BJ (cell line): ENCODE data around the gene IL17RE. TPM values are rescaled to one million over a fixed set of nuclear protein-coding genes. Genes with fewer than 3 reads are reported as not detected.
"Not testable (repeated sequence)": the region's sequence is repeated elsewhere in the genome, so short reads cannot be mapped to it uniquely, and the experiment has no call there.

Source experiments
- CTCF ChIA-PET: fragments of 350-600 bp; formaldehyde crosslinking; extraction: SDS; loops from one replicate; lab custom pipeline; 2021; ENCODE audit warnings: antibody characterized with exemption, inconsistent platforms; lab: Yijun Ruan, JAX
- POLR2A ChIA-PET: fragments of 300-600 bp; sonication (Branson Sonifier 250); formaldehyde crosslinking; extraction: SDS; loops from one replicate; lab custom pipeline; 2021; ENCODE audit warnings: antibody characterized with exemption; lab: Charles Lee
- DNase-seq: peaks from one replicate; pipeline ENCODE4 v3.0.0-alpha.2; 2011; ENCODE audit warnings: low read depth
- H3K27me3 ChIP-seq: 2 replicates; pipeline ENCODE4 v1.6.0; 2011; ENCODE audit warnings: low read length; ENCODE audit not compliant: control insufficient read depth, insufficient read depth
- H3K36me3 ChIP-seq: 2 replicates; pipeline ENCODE4 v1.5.1; 2011; ENCODE audit warnings: low read length; ENCODE audit not compliant: control insufficient read depth, insufficient read depth
- H3K4me3 ChIP-seq: 2 replicates; pipeline ENCODE4 v1.5.1; 2011; ENCODE audit warnings: low read depth, mild to moderate bottlenecking, control low read depth, low read length
- polyA plus RNA-seq: library from polyadenylated mRNA; depleted of rRNA; stranded (reverse); fragments of >200 nt; gene quantifications from 2 replicates; pipeline ENCODE4 v1.2.3, GENCODE V29; 2011
- TF ChIP-seq, protein P1 (sequence below): IDR thresholded peaks from 2 replicates; pipeline ENCODE4 v1.5.1; 2011; ENCODE audit warnings: low read depth, mild to moderate bottlenecking, control low read depth, inconsistent platforms, low read length, moderate library complexity; ENCODE audit not compliant: insufficient read depth

IL17RE gene
- polyA plus RNA-seq, 1 experiment: 4.0 TPM

DNA sequence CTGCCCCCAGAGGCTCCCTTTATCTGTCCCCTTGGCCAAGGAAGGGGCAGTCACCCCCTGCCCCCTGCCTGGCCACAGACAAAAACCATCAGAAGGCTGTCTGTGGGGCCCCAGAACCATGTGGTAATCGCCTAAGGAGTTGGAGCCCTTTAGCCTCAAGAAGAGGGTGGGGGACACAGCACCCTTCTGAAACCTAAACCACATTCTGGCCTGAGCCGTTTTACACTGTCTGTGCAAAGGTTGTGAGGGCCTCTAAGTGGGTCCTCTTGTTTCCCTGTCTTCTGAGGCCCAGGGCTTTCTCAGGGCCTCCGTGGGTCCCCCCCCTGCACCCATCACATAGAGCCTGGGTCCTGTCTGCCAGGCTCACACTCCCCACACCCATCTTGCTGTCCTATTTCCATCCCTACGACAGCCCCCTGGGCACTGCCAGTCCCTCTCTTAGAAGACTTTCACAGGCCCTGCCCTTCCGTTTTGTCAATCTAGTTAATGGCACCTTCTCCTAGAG lies 41.0 kb upstream of the IL17RE start:
- POLR2A ChIA-PET: no interaction called here

DNA sequence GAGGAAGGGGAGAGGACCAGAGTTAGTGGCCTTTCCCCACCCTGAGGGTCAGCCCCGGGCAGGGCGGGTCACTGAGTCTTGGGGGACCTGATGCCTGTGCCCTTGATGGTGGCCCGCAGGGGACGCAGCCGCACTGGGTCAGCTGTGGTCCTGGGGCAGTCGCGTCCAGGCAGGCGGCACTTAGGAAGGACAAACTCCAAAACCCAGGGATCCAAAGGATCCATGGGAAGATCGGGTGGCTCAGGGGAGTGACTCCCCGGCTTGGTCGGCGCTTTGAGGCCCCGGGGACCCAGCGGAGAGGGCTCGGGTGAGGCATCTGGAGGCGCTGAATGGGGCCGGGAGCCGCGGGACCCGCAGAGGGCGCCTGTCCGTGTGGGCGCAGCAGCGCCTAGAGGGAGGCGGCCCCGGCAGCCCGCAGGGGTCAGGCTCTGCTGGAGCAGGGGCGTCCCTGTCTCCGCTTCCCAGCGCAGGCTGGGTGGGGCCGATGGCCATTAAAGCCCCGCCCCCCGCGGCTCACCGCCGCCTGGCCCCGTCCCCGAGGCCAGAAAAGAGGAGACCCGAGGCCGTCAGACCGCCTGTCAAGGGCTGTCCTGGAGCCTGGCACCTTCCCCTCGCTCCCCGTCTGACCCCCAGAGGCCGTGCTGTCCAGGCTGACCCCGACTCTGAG lies 40.1 kb upstream of the IL17RE start:
- no peak for DNase-seq

More for the DNA sequence above, 41.0 kb upstream of the IL17RE start:
- CTCF ChIA-PET: interaction anchor here (1.3 kb wide), 1 partner anchor 32 kb away, joined by 4 read pairs; no protein-coding TSS in a partner anchor
- no peak overlapping the region for H3K4me3 ChIP-seq
- H3K36me3 ChIP-seq: no peaks in the 10 kb centered on the region
- H3K27me3 ChIP-seq: no peaks in the 10 kb centered on the region
- DNase-seq: no peak
- TF ChIP-seq, protein P1, sequence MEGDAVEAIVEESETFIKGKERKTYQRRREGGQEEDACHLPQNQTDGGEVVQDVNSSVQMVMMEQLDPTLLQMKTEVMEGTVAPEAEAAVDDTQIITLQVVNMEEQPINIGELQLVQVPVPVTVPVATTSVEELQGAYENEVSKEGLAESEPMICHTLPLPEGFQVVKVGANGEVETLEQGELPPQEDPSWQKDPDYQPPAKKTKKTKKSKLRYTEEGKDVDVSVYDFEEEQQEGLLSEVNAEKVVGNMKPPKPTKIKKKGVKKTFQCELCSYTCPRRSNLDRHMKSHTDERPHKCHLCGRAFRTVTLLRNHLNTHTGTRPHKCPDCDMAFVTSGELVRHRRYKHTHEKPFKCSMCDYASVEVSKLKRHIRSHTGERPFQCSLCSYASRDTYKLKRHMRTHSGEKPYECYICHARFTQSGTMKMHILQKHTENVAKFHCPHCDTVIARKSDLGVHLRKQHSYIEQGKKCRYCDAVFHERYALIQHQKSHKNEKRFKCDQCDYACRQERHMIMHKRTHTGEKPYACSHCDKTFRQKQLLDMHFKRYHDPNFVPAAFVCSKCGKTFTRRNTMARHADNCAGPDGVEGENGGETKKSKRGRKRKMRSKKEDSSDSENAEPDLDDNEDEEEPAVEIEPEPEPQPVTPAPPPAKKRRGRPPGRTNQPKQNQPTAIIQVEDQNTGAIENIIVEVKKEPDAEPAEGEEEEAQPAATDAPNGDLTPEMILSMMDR: no peak

DNA sequence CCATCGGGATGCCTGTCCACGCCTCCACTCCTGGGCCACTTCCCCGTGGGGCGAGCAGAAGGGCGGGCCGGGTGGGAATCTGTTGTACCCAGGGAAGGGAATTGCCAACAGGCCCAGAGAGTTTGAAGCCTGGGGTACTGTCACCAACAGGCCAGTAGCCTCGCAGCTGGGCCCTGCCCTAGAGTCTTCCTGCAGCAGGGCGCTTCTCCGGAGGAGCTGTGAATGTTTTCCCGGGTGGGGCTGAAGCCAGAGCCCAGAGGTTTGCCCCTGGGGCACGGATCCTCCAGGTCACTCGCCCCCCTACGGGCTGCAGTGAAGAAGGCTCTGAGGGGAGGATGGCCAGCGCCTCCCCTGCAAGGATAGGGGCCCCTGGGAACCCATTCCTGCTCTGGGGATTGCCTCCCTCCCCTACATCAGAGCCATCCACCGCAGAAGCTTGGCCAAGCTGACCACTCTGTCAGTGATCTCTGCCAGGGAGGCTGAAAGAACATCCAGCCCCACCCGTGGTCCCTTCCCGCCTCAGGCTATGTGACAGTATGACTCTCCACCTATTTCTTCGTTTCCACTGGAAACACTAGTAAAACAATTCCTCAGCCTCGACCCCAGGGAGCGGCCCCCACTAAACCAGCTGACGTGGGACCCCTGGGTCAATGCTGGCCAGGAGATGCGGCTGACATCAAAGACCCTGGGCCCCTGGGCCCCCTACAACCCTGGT lies 39.4 kb upstream of the IL17RE start:
- DNase-seq: no peak
- Histone ChIP-seq H3K4me3 (peak overlapping the region; percentile 14), H3K36me3 (no peaks in the 10 kb centered on the region), H3K27me3 (no peaks in the 10 kb centered on the region)
- TF ChIP-seq, protein P1: no peak
- CTCF ChIA-PET: interaction anchor here (2.2 to 2.7 kb wide), 2 partner anchors 53 to 70 kb away, joined by 8 read pairs; partner anchors contain the start of genes CRELD1 and IL17RC
- POLR2A ChIA-PET: no interaction called here

More for the DNA sequence above, 40.1 kb upstream of the IL17RE start:
- no peaks in the 10 kb centered on the region for H3K27me3 ChIP-seq
- no peaks in the 10 kb centered on the region for H3K36me3 ChIP-seq
- TF ChIP-seq, protein P1: peak; percentile 44
- POLR2A ChIA-PET: no interaction called here
- peak overlapping the region; percentile 14 for H3K4me3 ChIP-seq
- CTCF ChIA-PET: interaction anchor here (1.3 to 2.7 kb wide), 2 partner anchors 31 to 70 kb away, joined by 4 to 8 read pairs; partner anchors contain the start of gene CRELD1

DNA sequence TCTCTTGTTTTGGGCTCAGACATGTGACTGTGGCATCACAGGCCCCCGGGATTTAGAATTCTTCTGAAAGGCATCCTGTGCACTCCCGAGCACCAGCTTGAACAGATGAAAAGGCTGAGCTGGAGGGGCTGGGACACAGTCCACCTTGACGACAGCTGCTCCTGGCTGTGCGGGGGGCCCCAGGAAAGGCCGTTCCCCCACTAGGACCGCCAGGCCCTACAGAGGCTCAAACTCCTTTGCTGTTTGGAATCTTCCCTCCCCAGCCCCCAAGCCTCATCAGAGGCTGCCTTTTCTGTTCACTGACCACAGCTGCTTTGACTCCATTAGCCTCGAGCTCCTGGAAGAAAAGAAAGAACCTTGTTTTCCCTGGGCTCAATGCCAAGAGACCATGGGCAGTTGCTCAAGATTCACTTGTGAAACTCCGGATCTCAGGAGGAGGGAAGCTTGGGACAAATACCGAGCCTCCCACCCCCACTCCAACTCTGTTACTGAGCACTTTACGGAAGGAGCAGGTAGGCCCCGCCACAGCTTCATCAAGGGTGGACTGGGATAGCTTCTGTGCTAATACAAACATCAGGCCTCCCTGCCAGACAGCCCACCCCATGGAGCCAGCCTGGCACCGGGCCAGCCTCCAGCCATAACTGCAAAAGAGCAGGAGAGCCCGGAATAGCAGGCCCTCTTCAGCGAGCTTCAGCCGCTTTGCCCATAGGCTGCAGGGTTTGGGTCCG lies 38.3 kb upstream of the IL17RE start:
- POLR2A ChIA-PET: no interaction called here

DNA sequence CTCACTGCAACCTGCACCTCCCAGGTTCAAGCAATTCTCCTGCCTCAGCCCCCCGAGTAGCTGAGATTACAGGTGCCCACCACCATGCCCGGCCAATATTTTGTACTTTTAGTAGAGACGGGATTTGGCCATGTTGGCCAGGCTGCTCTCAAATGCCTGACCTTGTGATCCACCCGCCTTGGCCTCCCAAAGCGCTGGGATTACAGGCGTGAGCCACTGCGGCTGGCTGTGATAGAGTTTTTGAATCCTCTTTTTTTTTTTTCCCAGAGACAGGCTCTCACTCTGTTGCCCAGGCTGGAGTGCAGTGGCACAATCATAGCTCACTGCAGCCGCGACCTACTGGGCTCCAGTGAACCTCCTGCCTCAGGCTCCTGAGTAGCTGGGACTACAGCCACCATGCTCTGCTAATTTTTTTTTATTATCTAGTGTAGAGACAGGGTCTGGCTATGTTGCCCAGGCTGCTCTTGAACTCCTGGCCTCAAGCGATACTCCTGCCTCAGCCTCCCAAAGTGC lies 37.5 kb upstream of the IL17RE start:
- CTCF ChIA-PET: interaction anchor here (1.3 to 2.7 kb wide), 4 partner anchors 19 to 68 kb away, joined by 3 to 8 read pairs (median 6); partner anchors contain the start of genes CRELD1 and IL17RC
- POLR2A ChIA-PET, H3K4me3 ChIP-seq, DNase-seq, H3K36me3 ChIP-seq, H3K27me3 ChIP-seq: not testable (repeated sequence)

More for the DNA sequence above, 38.3 kb upstream of the IL17RE start:
- Histone ChIP-seq H3K27me3 (no peaks in the 10 kb centered on the region), H3K4me3 (no peak overlapping the region), H3K36me3 (no peaks in the 10 kb centered on the region)
- peak; percentile 40 for DNase-seq
- TF ChIP-seq, protein P1: no peak
- CTCF ChIA-PET: interaction anchor here (1.0 to 2.7 kb wide), 6 partner anchors 20 to 68 kb away, joined by 3 to 8 read pairs (median 4); partner anchors contain the start of genes CRELD1 and IL17RC
